WI38 (cell line): ENCODE measurements around the gene IQGAP2.
"Not testable (repeated sequence)": the region's sequence is repeated elsewhere in the genome, so short reads cannot be mapped to it uniquely, and the experiment has no call there.

ENCODE experiments used
- H3K4me3 ChIP-seq: 2 replicates; pipeline ENCODE4 v1.5.1; 2011; ENCODE audit warnings: low read depth, mild to moderate bottlenecking, control low read depth, low read length
- CTCF ChIP-seq: IDR thresholded peaks from 2 replicates; pipeline ENCODE4 v1.5.1; 2012; ENCODE audit warnings: low read depth, mild to moderate bottlenecking, control low read depth, low read length

IQGAP2 gene

GRCh38 chr5:76673125-76673524 is 270.0 kb downstream of the IQGAP2 start:
- no peak for TF ChIP-seq CTCF

DNA sequence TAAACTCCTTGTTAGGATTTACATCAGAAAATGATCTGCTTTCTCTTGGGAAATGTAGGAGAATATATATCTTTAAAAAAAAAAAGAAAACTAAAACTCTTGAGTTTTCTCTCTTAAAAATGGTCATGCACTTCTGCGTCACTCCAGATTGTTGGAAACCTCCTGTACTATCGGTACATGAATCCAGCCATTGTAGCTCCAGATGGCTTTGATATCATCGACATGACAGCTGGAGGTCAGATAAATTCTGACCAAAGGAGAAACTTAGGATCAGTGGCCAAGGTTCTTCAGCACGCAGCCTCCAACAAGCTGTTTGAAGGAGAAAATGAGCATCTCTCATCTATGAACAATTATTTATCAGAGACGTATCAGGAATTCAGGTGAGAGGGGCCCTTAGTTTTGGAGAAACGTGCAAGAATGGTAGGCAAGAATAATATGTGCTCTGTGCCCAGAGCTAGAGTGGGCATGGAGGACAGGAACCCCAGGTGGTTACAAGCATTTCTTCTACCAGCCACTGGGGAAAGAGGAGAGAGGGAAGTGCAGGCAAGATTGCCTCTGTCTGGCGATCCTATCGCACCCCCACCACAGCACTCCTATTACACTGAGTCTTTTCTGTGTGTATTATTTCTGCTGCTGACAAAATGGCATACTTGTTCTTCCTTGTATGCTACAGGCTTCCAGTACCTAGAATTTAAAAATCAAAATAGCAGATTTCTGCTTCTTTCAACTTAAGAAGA is 271.4 kb downstream of the IQGAP2 start:
- H3K4me3 ChIP-seq, result no peak overlapping the region
- no peak for TF ChIP-seq CTCF

More at GRCh38 chr5:76673125-76673524, 270.0 kb downstream of the IQGAP2 start:
- H3K4me3 ChIP-seq, result no peak overlapping the region

- TF ChIP-seq CTCF, result no peak
- no peak overlapping the region for H3K4me3 ChIP-seq
Observed at GRCh38 chr5:76675364-76675763, 272.3 kb downstream of the IQGAP2 start.

- no peak overlapping the region for H3K4me3 ChIP-seq
- no peak for TF ChIP-seq CTCF
Observed at GRCh38 chr5:76677849-76678472, 274.9 kb downstream of the IQGAP2 start.

GRCh38 chr5:76679231-76679630 is 276.1 kb downstream of the IQGAP2 start:
- TF ChIP-seq CTCF, result no peak

DNA sequence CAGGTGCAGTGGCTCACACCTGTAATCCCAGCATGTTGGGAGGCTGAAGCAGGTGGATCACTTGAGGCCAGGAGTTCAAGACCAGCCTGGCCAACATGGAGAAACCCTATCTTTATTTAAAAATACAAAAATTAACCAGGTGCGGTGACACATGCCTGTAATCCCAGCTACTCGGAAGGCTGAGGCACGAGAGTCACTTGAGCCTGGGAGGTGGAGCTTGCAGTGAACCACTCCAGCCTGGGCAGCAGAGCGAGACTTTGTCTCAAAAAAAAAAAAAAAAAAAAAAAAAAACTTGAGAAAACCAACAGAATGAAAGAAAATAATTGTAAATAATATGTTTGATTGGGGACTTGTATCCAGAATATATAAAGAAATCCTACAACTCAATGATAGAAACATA is 277.7 kb downstream of the IQGAP2 start:
- not testable (repeated sequence) for H3K4me3 ChIP-seq

More at GRCh38 chr5:76679231-76679630, 276.1 kb downstream of the IQGAP2 start:
- no peak overlapping the region for H3K4me3 ChIP-seq

- no peak overlapping the region for H3K4me3 ChIP-seq
- TF ChIP-seq CTCF, result no peak
Observed at GRCh38 chr5:76681287-76681686, 278.2 kb downstream of the IQGAP2 start.

DNA sequence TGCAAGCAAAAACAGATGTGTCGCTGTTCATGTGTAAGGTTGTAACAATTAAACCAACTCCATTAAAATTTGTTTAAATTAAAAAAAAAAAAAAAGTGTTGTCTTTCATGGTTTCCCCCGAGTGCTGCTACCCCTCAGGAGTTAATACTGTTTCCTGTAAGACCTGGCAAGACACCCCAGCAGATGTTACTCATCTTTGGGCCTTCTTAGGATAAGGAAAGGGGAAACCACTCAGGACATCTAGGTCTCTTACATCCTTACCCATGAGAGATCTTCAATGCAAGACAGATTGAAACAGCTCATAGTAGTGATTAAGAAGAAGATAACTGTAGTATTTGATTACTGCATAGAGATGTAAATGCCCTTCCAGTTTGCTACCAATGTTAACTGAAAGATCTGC is 279.3 kb downstream of the IQGAP2 start:
- H3K4me3 ChIP-seq, result no peak overlapping the region
- TF ChIP-seq CTCF, result no peak
